Measurements from ENCODE around the gene XIRP2.
A peak's percentile ranks its signal among the peaks of the same experiment; 100 is the strongest.

DNA sequence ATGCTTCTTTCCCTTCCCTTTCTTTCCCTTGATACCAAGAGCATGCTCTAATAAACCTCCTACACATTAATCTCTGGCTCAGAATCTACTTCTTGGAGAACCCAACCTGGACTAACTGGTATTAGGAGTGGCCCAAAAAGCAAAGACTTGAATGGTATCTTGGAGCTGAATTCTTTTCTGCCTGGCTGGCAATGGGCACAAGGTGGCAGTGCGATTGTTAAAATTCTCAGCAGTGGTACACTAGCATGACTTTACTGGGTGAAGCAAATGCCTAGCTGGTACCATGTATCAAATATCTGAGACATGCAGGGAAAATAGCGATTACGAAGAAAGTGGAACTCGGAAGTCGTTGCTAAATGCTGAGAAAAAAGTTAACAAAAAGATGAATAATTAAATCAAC, 376.1 kb downstream of the XIRP2 start:
- TF ChIP-seq, protein P1, sequence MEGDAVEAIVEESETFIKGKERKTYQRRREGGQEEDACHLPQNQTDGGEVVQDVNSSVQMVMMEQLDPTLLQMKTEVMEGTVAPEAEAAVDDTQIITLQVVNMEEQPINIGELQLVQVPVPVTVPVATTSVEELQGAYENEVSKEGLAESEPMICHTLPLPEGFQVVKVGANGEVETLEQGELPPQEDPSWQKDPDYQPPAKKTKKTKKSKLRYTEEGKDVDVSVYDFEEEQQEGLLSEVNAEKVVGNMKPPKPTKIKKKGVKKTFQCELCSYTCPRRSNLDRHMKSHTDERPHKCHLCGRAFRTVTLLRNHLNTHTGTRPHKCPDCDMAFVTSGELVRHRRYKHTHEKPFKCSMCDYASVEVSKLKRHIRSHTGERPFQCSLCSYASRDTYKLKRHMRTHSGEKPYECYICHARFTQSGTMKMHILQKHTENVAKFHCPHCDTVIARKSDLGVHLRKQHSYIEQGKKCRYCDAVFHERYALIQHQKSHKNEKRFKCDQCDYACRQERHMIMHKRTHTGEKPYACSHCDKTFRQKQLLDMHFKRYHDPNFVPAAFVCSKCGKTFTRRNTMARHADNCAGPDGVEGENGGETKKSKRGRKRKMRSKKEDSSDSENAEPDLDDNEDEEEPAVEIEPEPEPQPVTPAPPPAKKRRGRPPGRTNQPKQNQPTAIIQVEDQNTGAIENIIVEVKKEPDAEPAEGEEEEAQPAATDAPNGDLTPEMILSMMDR (IDR thresholded peaks at IDR 0.05): peak; percentile 64
- TF ChIP-seq EZH2phosphoT487 (IDR thresholded peaks at IDR 0.05): no peak

Data from neural progenitor cell (in vitro differentiated cells).